Measurements from ENCODE around the gene MPPED1. TPM values are rescaled to one million over a fixed set of nuclear protein-coding genes. Genes with fewer than 3 reads are reported as not detected.

Gene MPPED1
- total and polyA plus RNA-seq, 2 donors (not counting 1 experiment from before 2014, with no cell fraction given): not detected

DNA sequence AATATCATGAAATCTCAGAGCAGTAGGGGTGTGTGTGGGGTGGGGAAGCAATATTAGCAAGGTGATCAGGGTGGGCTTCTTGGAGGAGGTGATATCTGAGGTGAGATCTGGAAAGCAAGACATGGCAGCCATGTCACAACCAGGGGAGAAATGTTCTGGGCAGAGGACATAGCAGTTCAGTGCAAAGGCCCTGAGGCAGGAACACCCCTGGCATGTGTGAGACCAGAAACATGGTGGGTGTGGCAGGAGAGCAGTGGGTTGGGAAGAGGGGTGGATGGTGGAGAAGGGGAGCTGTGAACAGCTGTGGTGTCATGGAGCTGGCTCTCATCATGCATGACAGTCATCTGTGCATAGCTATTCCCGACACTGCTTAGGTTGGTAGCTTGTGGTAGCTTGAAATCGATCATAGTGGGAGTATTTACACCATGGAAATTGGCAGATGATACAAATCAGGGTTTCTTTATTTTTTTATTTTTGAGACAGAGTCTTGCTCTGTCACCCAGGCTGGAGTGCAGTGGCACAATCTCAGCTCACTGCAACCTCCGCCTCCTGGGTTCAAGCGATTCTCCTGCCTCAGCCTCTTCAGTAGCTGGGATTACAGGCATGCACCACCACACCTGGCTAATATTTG lies 17.9 kb upstream of the MPPED1 start:
- H3K36me3 ChIP-seq (ENCODE audit: control insufficient read depth, insufficient read depth, low read length): no peaks in the 10 kb centered on the region
- peaks cover 2% of the 10 kb centered on the region for H3K27me3 ChIP-seq (ENCODE audit: control insufficient read depth, insufficient read depth, low read length)
- TF ChIP-seq CTCF (conservative IDR thresholded peaks at IDR 0.05 in 1 of 2, IDR thresholded peaks at IDR 0.05 in 1 of 2; ENCODE audit: low read depth in 1 of 2, low read length in 2 of 2): no peak
- no peak for TF ChIP-seq EZH2 (IDR thresholded peaks at IDR 0.05; ENCODE audit: low read length, missing control alignments)
- no peak overlapping the region for H3K4me3 ChIP-seq (replicated peaks in 1 of 4; ENCODE audit: control extremely low read depth in 1 of 4, insufficient read depth in 1 of 4, low read depth in 3 of 4, low read length in 4 of 4)
- DNase-seq (ENCODE audit: low read depth in 2 of 2): no peak
- H4K20me1 ChIP-seq (ENCODE audit: control insufficient read depth, extremely low read depth, insufficient read depth, low read length): no peaks in the 10 kb centered on the region
- H3K4me1 ChIP-seq (ENCODE audit: control insufficient read depth, extremely low read depth, insufficient read depth, low read length): no peaks in the 10 kb centered on the region
- H2AFZ ChIP-seq (ENCODE audit: low read length): no peak overlapping the region
- no peaks in the 10 kb centered on the region for H3K9me3 ChIP-seq (ENCODE audit: control insufficient read depth, insufficient read depth, low read depth, low read length)
- no peak overlapping the region for H3K27ac ChIP-seq (ENCODE audit: insufficient read depth, low read length)
- no peak overlapping the region for H3K4me2 ChIP-seq (ENCODE audit: extremely low read depth, insufficient read depth, low read length)
- no peaks in the 10 kb centered on the region for H3K79me2 ChIP-seq (ENCODE audit: control insufficient read depth, insufficient read depth, low read length)
- no peak overlapping the region for H3K9ac ChIP-seq (ENCODE audit: insufficient read depth, low read length)

- H3K4me3 ChIP-seq (replicated peaks in 1 of 4; ENCODE audit: control extremely low read depth in 1 of 4, insufficient read depth in 1 of 4, low read depth in 3 of 4, low read length in 4 of 4): no peak overlapping the region
- no peak for DNase-seq (ENCODE audit: low read depth in 2 of 2)
- H3K27ac ChIP-seq (ENCODE audit: insufficient read depth, low read length): no peak overlapping the region
- H3K36me3 ChIP-seq (ENCODE audit: control insufficient read depth, insufficient read depth, low read length): no peaks in the 10 kb centered on the region
- H2AFZ ChIP-seq (ENCODE audit: low read length): no peak overlapping the region
- no peak overlapping the region for H3K9ac ChIP-seq (ENCODE audit: insufficient read depth, low read length)
- H3K4me1 ChIP-seq (ENCODE audit: control insufficient read depth, extremely low read depth, insufficient read depth, low read length): no peaks in the 10 kb centered on the region
- H3K27me3 ChIP-seq (ENCODE audit: control insufficient read depth, insufficient read depth, low read length): peaks cover under 1% of the 10 kb centered on the region
- H3K9me3 ChIP-seq (ENCODE audit: control insufficient read depth, insufficient read depth, low read depth, low read length): no peaks in the 10 kb centered on the region
- H3K4me2 ChIP-seq (ENCODE audit: extremely low read depth, insufficient read depth, low read length): no peak overlapping the region
- H4K20me1 ChIP-seq (ENCODE audit: control insufficient read depth, extremely low read depth, insufficient read depth, low read length): no peaks in the 10 kb centered on the region
- H3K79me2 ChIP-seq (ENCODE audit: control insufficient read depth, insufficient read depth, low read length): no peaks in the 10 kb centered on the region
- TF ChIP-seq CTCF (conservative IDR thresholded peaks at IDR 0.05 in 1 of 2, IDR thresholded peaks at IDR 0.05 in 1 of 2; ENCODE audit: low read depth in 1 of 2, low read length in 2 of 2) (no peak), EZH2 (IDR thresholded peaks at IDR 0.05; ENCODE audit: low read length, missing control alignments) (no peak)
Observed at GRCh38 chr22:43395086-43395695, 16.6 kb upstream of the MPPED1 start.

- Histone ChIP-seq H2AFZ (ENCODE audit: low read length) (no peak overlapping the region), H3K4me1 (ENCODE audit: control insufficient read depth, extremely low read depth, insufficient read depth, low read length) (no peaks in the 10 kb centered on the region), H3K79me2 (ENCODE audit: control insufficient read depth, insufficient read depth, low read length) (no peaks in the 10 kb centered on the region), H3K27ac (ENCODE audit: insufficient read depth, low read length) (no peak overlapping the region), H4K20me1 (ENCODE audit: control insufficient read depth, extremely low read depth, insufficient read depth, low read length) (no peaks in the 10 kb centered on the region), H3K4me3 (replicated peaks in 1 of 4; ENCODE audit: control extremely low read depth in 1 of 4, insufficient read depth in 1 of 4, low read depth in 3 of 4, low read length in 4 of 4) (no peak overlapping the region), H3K27me3 (ENCODE audit: control insufficient read depth, insufficient read depth, low read length) (no peaks in the 10 kb centered on the region), H3K9me3 (ENCODE audit: control insufficient read depth, insufficient read depth, low read depth, low read length) (no peaks in the 10 kb centered on the region), H3K4me2 (ENCODE audit: extremely low read depth, insufficient read depth, low read length) (no peak overlapping the region), H3K9ac (ENCODE audit: insufficient read depth, low read length) (no peak overlapping the region), H3K36me3 (ENCODE audit: control insufficient read depth, insufficient read depth, low read length) (no peaks in the 10 kb centered on the region)
- no peak for DNase-seq (ENCODE audit: low read depth in 2 of 2)
- TF ChIP-seq EZH2 (IDR thresholded peaks at IDR 0.05; ENCODE audit: low read length, missing control alignments) (no peak), CTCF (conservative IDR thresholded peaks at IDR 0.05 in 1 of 2, IDR thresholded peaks at IDR 0.05 in 1 of 2; ENCODE audit: low read depth in 1 of 2, low read length in 2 of 2) (no peak)
Observed at GRCh38 chr22:43396321-43396933, 15.4 kb upstream of the MPPED1 start.
